ENCODE data around the gene RBMXL3. TPM values are rescaled to one million over a fixed set of nuclear protein-coding genes. Genes with fewer than 3 reads are reported as not detected.
"Not testable (repeated sequence)": the region's sequence is repeated elsewhere in the genome, so short reads cannot be mapped to it uniquely, and the experiment has no call there.

The RBMXL3 gene
- not detected for total RNA-seq
- long read RNA-seq: 0 reads

DNA sequence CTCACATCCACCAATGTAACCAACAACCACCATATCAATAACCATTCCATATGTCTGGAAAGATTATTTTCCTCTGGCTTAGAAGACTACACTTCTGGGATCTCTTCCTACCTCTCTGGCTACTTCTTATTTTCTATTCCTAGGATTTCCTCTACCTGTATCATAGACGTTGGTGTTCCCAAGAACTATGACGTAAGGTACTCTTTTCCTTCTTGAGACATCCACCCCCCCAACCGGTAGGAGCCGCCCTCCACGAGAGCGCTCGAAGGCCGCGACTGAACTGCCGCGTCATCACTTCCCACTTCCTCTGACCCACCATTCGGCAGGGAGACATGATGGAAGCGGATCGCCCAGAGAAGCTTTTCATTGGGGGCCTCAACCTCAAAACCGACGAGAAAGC lies at the start of gene RBMXL3:
Gene RBMXL3, plus strand, starts transcription at position 301 of the 400 bp plus-strand sequence. Its CDS starts 32 bp downstream, at position 333.
- intact Hi-C loops (cut with micrococcal nuclease): no loop called here
- DNase-seq: no peak
- no peak for ATAC-seq

DNA sequence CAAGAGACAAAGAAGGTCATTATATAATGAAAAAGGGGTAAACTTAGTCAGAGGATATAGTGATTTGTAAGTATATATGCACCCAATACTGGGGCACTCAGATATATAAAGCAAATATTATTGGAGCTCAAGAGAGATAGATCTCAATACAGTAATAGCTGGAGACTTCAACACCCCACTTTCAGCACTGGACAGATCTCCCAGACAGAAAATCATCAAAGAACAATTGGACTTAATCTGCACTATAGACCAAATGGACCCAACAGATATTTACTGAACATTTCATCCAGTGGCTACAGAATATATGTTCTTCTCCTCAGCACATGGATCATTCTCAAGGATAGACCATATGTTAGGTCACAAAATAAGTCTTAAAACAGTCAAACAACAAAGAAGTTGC lies 47.2 kb upstream of the RBMXL3 start:
- intact Hi-C loops (cut with micrococcal nuclease): loop anchor here (5.0 kb wide), 1 partner anchor 530 kb away; no protein-coding TSS in a partner anchor
- no peak for DNase-seq
- no peak for ATAC-seq

DNA sequence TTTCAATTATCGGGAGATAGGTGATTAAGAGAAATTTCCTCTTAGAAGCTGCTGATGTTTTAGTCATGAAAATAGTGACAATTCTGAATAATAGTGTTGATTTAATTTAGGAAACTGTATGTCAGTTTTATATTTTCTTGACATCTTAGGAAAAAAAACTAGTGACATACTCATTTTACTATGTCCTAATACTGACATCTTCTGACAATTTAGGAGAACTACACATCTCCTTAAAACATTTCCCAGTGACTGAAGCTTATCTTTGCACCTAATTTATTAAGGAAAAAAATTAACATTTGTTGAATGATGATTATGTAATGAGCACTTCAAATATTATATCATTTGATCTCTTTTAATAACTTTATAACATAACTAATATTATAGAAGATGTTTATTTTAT lies 42.0 kb upstream of the RBMXL3 start:
- DNase-seq: no peak
- no peak for ATAC-seq
- intact Hi-C loops (cut with micrococcal nuclease): no loop called here

DNA sequence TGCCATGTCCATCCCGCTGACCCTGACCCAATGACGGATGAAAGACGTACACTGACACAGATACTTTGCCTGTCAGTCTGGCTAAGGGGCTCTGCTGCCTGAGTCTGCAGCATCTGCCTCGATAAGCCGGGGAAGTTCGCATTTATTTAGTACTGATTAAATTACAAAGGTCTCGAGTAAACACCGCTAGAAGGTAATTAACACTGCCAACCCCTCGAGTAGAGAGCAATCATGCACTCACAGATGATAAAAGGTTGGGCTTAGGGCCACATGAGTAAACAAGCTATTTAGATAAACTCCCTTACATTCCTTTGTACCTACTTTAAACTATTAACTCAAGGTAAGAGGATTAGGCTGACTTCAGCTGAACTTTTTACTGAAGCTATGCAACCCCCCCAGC lies 16.0 kb upstream of the RBMXL3 start:
- intact Hi-C loops (cut with micrococcal nuclease): no loop called here
- ATAC-seq (no peak), DNase-seq (no peak)

DNA sequence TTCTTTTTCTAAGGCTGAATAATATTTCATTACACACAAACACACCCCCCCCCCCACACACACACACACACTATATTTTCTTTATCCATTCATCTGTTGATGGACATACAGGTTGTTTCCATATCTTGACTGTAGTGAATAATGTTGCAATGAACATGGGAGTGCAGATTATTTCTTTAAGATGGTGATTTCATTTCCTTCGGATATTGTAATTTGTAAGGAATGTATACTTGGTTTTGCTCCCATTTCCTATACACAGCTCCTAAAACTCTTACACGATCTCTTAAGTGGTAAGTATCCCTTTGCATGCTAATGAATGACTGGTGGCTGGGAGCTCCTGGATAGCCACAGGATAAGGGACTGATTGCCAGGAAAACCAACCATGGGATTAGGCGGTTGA lies 14.7 kb upstream of the RBMXL3 start:
- intact Hi-C loops (cut with micrococcal nuclease): no loop called here
- ATAC-seq: no peak
- no peak for DNase-seq

DNA sequence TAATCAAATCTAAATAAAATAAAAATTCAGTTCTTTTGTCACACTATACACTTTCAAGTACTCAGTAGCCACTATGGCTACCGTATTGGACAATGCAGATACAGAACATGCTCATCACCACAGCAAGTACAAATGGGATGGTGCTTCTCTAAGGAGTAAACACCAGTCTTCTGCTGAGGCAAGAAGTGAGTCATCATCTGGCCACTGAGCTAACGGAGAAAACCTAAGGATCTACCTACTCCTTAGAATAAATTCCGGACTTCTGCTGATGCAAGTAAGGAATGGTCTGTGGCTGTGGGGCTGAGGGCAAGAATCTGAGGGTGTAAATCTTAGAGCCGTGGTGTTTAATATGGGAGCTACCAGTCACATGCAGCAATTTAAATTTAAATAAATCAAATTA lies 11.3 kb upstream of the RBMXL3 start:
- intact Hi-C loops (cut with micrococcal nuclease): no loop called here
- no peak for ATAC-seq
- DNase-seq: no peak

DNA sequence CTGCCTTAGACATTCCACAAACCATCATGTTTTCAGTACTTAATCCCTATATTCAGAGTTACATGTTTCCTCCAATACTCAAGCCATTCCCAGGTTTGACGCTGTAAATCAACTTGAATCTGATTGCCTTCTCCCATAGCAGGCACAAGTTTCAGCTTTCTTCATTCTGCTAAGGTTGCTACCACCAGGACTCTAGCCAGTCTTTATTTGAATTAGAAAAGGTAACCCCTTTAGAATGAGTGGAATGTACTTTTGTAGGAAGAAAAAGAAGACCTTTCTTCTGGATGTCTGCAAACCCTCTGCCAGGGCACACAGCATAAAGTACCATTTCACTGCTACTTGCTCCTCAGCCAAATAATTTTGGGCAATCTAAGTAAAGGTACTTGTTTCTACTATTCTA lies 10.7 kb upstream of the RBMXL3 start:
- DNase-seq (no peak), ATAC-seq (no peak)

DNA sequence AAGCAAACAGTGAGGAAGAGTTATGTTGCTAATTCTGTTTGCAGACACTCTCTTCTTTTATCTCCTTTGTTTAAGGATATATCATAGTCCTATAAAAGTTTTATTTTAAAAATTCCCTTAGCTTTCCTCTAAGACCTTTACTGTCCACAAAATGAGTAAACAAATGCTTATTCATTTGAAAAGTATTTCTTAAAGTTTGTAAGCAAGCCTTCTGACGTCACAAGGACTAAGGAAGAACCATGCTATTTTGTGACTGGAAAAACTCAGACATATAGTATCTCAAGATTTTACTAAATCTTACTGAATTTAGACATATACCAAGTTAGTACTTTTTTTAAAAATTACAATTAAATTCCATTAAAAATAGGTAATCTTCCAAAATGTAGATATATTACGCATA lies 5.2 kb upstream of the RBMXL3 start:
- no peak for ATAC-seq
- DNase-seq: no peak
- intact Hi-C loops (cut with micrococcal nuclease): no loop called here

More for the DNA sequence above, 10.7 kb upstream of the RBMXL3 start:
- intact Hi-C loops (cut with micrococcal nuclease): no loop called here

DNA sequence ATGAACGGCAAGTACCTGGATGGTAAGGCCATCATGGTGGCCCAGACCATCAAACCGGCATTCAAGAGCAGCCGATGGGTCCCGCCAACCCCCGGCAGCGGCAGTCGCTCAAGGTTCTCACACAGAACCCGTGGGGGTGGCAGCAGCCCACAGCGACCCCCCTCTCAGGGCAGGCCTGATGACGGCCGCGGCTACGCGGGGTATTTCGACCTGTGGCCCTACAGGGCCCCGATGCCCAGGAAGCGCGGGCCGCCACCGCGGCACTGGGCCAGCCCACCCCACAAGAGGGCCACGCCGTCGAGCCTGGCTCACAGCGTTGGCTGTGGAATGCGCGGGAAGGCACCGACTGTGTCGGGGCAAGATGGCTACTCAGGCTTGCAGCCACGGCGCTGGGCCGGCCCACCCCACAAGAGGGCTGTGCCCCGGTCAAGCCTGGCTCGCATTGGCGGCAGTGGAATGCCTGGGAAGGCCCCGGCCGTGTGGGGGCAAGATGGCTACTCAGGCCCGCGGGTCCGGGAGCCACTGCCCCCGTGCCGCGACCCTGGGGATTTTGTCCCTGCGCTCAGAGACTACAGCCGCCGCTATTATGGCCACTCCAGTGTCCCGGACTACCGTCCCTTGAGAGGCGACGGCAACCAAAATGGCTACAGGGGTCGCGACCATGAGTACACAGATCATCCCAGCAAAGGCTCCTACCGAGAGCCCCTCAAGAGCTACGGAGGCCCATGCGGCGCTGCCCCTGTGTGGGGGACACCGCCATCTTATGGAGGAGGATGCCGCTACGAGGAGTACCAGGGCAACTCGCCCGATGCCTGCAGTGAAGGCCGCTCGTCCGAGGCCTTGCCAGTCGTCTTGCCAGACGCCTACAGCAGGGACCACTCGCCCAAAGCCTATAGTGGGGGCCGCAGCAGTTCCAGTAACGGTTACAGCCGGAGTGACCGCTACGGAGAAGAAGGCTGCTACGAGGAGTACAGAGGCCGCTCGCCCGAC lies 731 bp downstream of the RBMXL3 start:
- intact Hi-C loops (cut with micrococcal nuclease): no loop called here
- ATAC-seq: no peak
- DNase-seq: no peak

DNA sequence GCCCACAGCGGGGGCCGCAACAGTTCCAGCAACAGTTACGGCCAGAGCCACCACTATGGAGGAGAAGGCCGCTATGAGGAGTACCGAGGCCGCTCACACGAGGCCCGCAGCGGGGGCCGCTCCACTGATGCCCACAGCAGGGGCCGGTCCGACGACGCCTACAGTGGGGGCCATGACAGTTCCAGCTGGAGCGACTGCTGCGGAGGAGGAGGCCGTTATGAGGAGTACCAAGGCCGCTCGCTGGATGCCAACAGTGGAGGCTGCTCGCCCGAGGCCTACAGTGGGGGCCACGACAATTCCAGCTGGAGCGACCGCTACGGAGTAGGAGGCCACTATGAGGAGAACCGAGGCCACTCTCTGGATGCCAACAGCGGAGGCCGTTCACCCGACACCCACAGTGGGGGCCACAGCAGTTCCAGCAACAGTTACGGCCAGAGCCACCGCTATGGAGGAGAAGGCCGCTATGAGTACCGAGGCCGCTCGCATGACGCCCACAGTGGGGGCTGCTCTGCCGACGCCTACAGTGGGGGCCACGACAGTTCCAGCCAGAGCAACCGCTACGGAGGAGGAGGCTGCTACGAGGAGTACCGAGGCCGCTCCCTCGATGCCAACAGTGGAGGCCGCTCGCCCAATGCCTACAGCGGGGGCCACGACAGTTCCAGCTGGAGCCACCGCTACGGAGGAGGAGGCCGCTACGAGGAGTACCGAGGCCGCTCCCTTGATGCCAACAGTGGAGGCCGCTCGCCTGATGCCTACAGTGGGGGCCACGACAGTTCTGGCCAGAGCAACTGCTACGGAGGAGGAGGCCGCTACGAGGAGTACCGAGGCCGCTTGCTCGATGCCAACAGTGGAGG lies 1.7 kb downstream of the RBMXL3 start:
- ATAC-seq (no peak), DNase-seq (no peak)
- intact Hi-C loops (cut with micrococcal nuclease): no loop called here

DNA sequence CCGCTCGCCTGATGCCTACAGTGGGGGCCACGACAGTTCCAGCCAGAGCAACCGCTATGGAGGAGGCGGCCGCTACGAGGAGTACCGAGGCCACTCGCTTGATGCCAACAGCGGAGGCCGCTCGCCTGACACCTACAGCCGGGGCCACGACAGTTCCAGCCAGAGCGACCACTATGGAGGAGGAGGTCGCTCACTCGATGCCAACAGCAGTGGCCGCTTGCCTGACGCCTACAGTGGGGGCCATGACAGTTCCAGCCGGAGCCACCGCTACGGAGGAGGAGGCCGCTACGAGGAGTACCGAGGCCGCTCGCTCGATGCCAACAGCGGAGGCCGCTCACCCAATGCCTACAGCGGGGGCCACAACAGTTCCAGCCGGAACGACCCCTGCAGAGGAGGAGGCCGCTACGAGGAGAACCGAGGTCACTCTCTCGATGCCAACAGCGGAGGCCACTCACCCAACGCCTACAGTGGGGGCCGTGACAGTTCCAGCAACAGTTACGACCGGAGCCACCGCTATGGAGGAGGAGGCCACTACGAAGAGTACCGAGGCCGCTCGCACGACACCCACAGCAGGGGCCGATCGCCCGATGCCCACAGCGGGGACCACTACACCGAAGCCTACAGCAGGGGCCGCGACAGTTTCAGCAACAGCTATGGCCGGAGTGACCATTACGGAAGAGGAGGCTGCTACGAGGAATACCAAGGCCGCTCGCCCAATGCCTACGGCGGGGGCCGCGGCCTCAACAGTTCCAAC lies 2.5 kb downstream of the RBMXL3 start:
- DNase-seq (no peak), ATAC-seq (no peak)
- intact Hi-C loops (cut with micrococcal nuclease): no loop called here

DNA sequence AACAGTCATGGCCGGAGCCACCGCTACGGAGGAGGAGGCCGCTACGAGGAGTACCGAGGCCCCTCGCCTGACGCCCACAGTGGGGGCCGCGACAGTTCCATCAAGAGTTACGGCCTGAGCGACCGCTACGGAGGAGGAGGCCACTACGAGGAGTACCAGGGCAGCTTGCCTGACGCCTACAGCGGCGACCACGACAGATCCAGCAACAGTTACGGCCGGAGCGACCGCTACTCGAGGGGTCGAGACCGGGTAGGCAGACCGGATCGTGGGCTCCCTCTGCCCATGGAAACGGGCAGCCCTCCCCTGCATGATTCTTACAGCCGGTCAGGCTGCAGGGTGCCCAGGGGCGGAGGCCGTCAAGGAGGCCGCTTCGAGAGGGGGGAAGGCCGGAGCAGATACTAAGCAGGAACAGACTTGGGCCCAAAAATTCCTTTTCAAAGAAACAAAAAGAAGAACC lies 3.1 kb downstream of the RBMXL3 start:
- intact Hi-C loops (cut with micrococcal nuclease): no loop called here
- ATAC-seq (no peak), DNase-seq (no peak)

DNA sequence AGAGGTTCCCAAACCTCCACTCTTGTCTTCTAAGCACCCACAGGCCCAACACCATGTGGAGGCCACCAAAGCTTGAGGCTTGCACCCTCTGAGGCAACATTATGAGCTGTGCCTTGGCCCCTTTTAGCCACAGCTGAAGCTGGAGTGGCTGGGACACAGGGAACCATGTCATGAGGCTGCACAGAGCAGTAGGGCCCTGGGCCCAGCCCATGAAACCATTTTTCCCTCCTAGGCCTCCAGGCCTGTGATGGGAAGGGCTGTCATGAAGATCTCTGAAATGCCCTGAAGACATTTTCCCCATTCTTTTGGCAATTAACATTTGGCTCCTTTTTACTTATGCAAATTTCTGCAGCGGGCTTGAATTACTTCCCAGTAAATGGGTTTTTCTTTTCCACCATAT lies 14.8 kb downstream of the RBMXL3 start:
- ATAC-seq (no peak), DNase-seq (no peak)
- intact Hi-C loops (cut with micrococcal nuclease): no loop called here

DNA sequence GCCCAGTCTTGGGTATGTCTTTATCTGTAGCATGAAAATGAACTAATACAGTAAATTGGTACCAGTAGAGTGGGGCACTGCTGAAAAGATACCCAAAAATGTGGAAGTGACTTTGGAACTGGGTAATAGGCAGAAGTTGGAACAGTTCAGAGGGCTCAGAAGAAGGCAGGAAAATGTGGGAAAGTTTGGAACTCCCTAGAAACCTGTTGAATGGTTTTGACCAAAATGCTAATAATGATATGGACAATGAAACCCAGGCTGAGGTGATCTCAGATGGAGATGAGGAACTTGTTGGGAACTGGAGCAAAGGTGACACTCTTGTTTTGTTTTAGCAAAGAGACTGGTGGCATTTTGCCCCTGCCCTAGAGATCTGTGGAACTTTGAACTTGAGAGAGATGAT lies 20.3 kb downstream of the RBMXL3 start:
- intact Hi-C loops (cut with micrococcal nuclease); ATAC-seq: not testable (repeated sequence)

DNA sequence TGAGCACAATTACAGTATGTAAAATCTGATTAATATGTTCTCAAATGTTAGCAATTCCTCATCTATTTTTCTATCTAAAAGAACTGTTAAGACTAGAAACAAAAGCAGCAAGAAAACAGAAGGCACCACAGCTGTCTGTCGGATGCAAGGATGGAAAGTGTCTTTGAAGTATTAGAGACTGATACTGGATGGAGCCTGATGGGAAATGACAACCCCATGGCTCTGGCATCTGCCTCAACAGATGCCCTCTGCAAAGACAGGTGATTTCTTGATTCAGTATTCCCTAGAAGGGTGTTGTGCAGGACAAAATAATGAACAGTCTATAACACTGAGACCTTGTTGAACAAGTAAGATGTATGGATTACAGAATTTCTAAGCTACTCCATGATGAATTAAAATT lies 24.9 kb downstream of the RBMXL3 start:
- no peak for DNase-seq
- no peak for ATAC-seq
- intact Hi-C loops (cut with micrococcal nuclease): no loop called here

More for the DNA sequence above, 20.3 kb downstream of the RBMXL3 start:
- DNase-seq: not testable (repeated sequence)

DNA sequence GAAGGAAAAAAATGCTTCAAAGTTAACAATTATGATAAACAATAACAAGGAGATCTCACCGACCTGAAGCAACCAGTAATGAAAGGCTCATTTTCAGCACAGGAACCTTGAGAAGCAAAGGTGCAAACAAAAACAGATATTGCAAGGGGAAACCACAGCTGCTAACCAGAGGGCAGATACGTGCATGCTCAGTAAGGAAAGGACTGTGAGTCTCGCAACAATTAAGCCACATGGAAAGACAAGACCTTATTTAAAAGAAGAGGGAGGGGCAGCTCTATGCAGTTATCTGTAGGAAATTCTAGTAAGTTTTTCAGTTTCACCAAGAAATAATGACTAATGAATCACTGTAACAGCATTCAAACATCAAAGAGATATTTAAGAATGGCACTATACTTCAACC lies 25.4 kb downstream of the RBMXL3 start:
- no peak for ATAC-seq
- intact Hi-C loops (cut with micrococcal nuclease): no loop called here
- DNase-seq: no peak

DNA sequence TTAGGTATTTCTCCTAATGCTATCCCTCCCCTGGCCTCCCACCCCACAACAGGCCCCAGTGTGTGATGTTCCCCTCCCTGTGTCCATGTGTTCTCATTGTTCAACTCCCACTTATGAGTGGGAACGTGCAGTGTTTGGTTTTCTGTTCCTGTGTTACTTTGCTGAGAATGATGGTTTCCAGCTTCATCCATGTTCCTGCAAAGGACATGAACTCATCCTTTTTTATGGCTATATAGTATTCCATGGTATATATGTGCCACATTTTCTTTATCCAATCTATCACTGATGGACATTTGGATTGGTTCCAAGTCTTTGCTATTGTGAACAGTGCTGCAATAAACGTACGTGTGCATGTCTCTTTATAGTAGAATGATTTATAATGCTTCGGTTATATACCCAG lies 28.1 kb downstream of the RBMXL3 start:
- DNase-seq; ATAC-seq; intact Hi-C loops (cut with micrococcal nuclease): not testable (repeated sequence)

DNA sequence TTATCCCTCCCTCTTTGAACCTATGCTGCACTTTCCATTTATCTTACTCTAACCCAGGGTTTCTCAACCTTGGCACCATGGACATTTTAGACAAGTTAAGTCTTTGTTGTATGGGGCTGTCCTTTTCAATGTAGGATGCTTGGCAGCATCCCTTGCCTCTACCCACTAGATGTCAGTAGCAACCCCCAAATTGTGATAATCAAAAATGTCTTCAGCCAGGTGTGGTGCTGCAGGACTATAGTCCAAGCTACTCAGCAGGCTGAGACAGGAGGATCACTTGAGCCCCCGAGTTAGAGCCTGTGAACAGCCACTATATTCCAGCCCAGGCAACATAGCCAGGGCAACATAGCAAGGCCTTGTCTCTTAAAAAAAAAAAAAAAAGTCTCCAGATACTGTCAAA lies 37.7 kb downstream of the RBMXL3 start:
- ATAC-seq: no peak
- intact Hi-C loops (cut with micrococcal nuclease): no loop called here
- no peak for DNase-seq

DNA sequence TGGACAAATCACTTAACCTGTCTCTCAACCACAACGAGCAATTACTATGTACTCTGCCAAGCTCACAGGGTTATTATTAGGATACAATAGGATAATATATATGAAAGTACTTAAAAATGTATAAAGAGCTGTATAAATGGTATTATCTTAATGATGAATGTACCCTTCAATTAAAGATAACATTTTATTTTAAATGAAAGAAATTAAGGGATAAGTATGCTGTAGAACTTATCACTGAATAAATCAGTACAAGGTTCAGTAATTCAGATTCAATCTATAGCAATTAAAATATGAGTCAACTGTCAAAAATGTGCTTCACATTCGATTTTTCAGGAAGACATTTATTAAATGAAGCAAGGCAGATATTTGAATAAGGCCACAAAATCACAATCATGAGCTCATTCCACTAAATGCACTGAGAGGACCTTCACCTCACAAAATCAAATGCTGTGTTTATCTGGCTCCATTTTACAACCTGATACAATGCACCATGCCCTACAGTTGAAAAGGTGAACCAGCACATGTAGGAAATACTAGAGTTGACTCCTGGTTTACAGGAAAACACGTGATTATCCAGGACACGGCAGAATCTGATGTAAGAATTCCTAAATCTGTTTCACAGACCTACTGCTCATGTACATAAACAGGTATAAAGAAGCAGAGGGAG lies 40.3 kb downstream of the RBMXL3 start:
- intact Hi-C loops (cut with micrococcal nuclease): no loop called here
- ATAC-seq (no peak), DNase-seq (no peak)

Data from left ventricle myocardium superior (tissue), 1 donor.